Activated CD8-positive, alpha-beta memory T cell treated with anti-CD3 and anti-CD28 coated beads for 36 hours (primary cell): Measurements from ENCODE around the gene DDX41. TPM values are rescaled to one million over a fixed set of nuclear protein-coding genes. Genes with fewer than 3 reads are reported as not detected.
"Not testable (repeated sequence)": the region's sequence is repeated elsewhere in the genome, so short reads cannot be mapped to it uniquely, and the experiment has no call there.

Source experiments
- CTCF ChIA-PET: fragments of 350-600 bp; sonication (Branson Sonifier 250); formaldehyde crosslinking; loops from one replicate; lab custom pipeline; 2021; ENCODE audit warnings: antibody characterized with exemption; lab: Charles Lee
- POLR2A ChIA-PET: fragments of 350-600 bp; sonication (Branson Sonifier 250); formaldehyde crosslinking; loops from one replicate; lab custom pipeline; 2021; ENCODE audit warnings: antibody characterized with exemption; lab: Charles Lee
- total RNA-seq, 2 experiments: library from RNA; stranded (reverse); gene quantifications; one replicate each; pipeline ENCODE4 v1.2.3, GENCODE V29; 2021

Gene DDX41
- total RNA-seq, 2 experiments from 2014 or later = 204 to 212 TPM

- CTCF ChIA-PET = interaction anchor here (0.6 to 4.6 kb wide), 11 partner anchors 14 to 185 kb away, joined by 3 to 23 read pairs (median 4); no protein-coding TSS in a partner anchor
- POLR2A ChIA-PET = interaction anchor here (0.7 to 2.0 kb wide), 3 partner anchors 22 to 108 kb away, joined by 3 to 9 read pairs (median 3); no protein-coding TSS in a partner anchor
Measured at GRCh38 chr5:177494346-177495195, 22.2 kb downstream of the DDX41 start.

GRCh38 chr5:177493795-177494345, 22.9 kb downstream of the DDX41 start:
- ChIA-PET POLR2A (interaction anchor here (0.7 to 1.5 kb wide), 4 partner anchors 17 to 108 kb away, joined by 3 to 4 read pairs (median 4); no protein-coding TSS in a partner anchor), CTCF (interaction anchor here (1.0 to 4.2 kb wide), 7 partner anchors 11 to 90 kb away, joined by 3 to 19 read pairs (median 3); no protein-coding TSS in a partner anchor)

GRCh38 chr5:177492841-177493240, 23.9 kb downstream of the DDX41 start:
- ChIA-PET CTCF (interaction anchor here (1.2 to 4.2 kb wide), 5 partner anchors 8 to 89 kb away, joined by 3 to 19 read pairs (median 6); no protein-coding TSS in a partner anchor), POLR2A (interaction anchor here (0.9 to 1.5 kb wide), 2 partner anchors 16 to 21 kb away, joined by 3 to 4 read pairs; no protein-coding TSS in a partner anchor)

- ChIA-PET CTCF (interaction anchor here (1.2 to 4.2 kb wide), 4 partner anchors 9 to 88 kb away, joined by 4 to 19 read pairs (median 6); no protein-coding TSS in a partner anchor), POLR2A (interaction anchor here (1.5 kb wide), 1 partner anchor 16 kb away, joined by 4 read pairs; no protein-coding TSS in a partner anchor)
Measured at GRCh38 chr5:177491983-177492746, 24.6 kb downstream of the DDX41 start.

- CTCF ChIA-PET = interaction anchor here (1.2 to 1.4 kb wide), 2 partner anchors 13 to 17 kb away, joined by 3 to 4 read pairs; no protein-coding TSS in a partner anchor
- POLR2A ChIA-PET = no interaction called here
Measured at GRCh38 chr5:177491429-177491945, 25.3 kb downstream of the DDX41 start.

GRCh38 chr5:177490992-177491391, 25.8 kb downstream of the DDX41 start:
- ChIA-PET POLR2A (no interaction called here), CTCF (interaction anchor here (1.2 to 1.4 kb wide), 2 partner anchors 12 to 17 kb away, joined by 3 to 4 read pairs; no protein-coding TSS in a partner anchor)

GRCh38 chr5:177490311-177490991, 26.3 kb downstream of the DDX41 start:
- CTCF ChIA-PET = interaction anchor here (1.2 kb wide), 1 partner anchor 16 kb away, joined by 3 read pairs; no protein-coding TSS in a partner anchor
- POLR2A ChIA-PET = interaction anchor here (0.7 kb wide), 1 partner anchor 86 kb away, joined by 9 read pairs; no protein-coding TSS in a partner anchor

- CTCF ChIA-PET = interaction anchor here (1.3 to 2.2 kb wide), 2 partner anchors 12 to 179 kb away, joined by 4 to 6 read pairs; no protein-coding TSS in a partner anchor
Measured at GRCh38 chr5:177489119-177489716, 27.5 kb downstream of the DDX41 start.

GRCh38 chr5:177487975-177488374, 28.8 kb downstream of the DDX41 start:
- ChIA-PET CTCF (interaction anchor here (1.3 to 2.2 kb wide), 3 partner anchors 14 to 178 kb away, joined by 3 to 6 read pairs (median 4); no protein-coding TSS in a partner anchor), POLR2A (no interaction called here)

More at GRCh38 chr5:177489119-177489716, 27.5 kb downstream of the DDX41 start:
- POLR2A ChIA-PET = interaction anchor here (0.6 kb wide), 1 partner anchor 9 kb away, joined by 3 read pairs; no protein-coding TSS in a partner anchor

- ChIA-PET CTCF (interaction anchor here (0.6 kb wide), 1 partner anchor 109 kb away, joined by 5 read pairs; no protein-coding TSS in a partner anchor), POLR2A (no interaction called here)
Measured at GRCh38 chr5:177487144-177487543, 29.6 kb downstream of the DDX41 start.

GRCh38 chr5:177486256-177486655, 30.5 kb downstream of the DDX41 start:
- ChIA-PET POLR2A (no interaction called here), CTCF (no interaction called here)

- CTCF ChIA-PET = not testable (repeated sequence)
Measured at GRCh38 chr5:177485753-177486152, 31.0 kb downstream of the DDX41 start.

GRCh38 chr5:177484902-177485549, 31.7 kb downstream of the DDX41 start:
- ChIA-PET CTCF (interaction anchor here (0.6 kb wide), 1 partner anchor 402 kb away, joined by 3 read pairs; no protein-coding TSS in a partner anchor), POLR2A (no interaction called here)

More at GRCh38 chr5:177485753-177486152, 31.0 kb downstream of the DDX41 start:
- POLR2A ChIA-PET = not testable (repeated sequence)

- CTCF ChIA-PET = no interaction called here
- POLR2A ChIA-PET = no interaction called here
Measured at GRCh38 chr5:177483994-177484901, 32.5 kb downstream of the DDX41 start.

- ChIA-PET POLR2A (interaction anchor here (0.6 kb wide), 1 partner anchor 11 kb away, joined by 4 read pairs; no protein-coding TSS in a partner anchor), CTCF (interaction anchor here (1.3 to 1.6 kb wide), 2 partner anchors 10 to 14 kb away, joined by 3 to 13 read pairs; partner anchors contain the start of gene PDLIM7)
Measured at GRCh38 chr5:177483042-177483441, 33.7 kb downstream of the DDX41 start.
